ENCODE measurements around the gene NMT1. TPM values are rescaled to one million over a fixed set of nuclear protein-coding genes. Genes with fewer than 3 reads are reported as not detected.

Gene NMT1
- total RNA-seq, 4 donors from 2014 or later, result 16.1 to 83.8 (median 43.4) TPM

DNA sequence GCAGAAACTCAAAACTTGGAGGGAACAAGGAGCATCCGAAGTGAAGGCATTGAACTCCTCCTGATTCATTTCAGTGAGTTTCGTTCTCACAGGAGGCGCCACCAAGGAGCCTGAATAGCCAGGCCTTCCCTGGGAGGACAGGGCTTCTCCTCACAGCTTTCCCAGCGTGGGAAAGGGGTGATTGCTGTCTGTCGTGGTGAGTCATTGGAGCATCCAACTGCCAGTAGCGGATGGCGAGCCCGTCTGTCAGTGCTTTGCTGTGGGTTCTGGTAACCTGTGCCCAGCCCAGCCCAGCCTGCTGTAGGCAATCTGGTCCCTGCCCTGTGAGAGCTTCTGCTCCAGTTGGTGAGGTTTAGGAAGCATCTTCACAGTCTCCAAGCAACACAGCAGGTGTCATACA lies 42.9 kb downstream of the NMT1 start:
- peaks cover 0 to 46% (median 19%) of the 10 kb centered on the region in 4 donors for H3K36me3 ChIP-seq
- H3K27me3 ChIP-seq, result no peaks in the 10 kb centered on the region
- peaks cover 0 to under 1% (median 0%) of the 10 kb centered on the region in 4 donors for H3K4me1 ChIP-seq
- intact Hi-C loops (cut with DNase I; ENCODE audit: low total_unique reads) (loop anchor here (10.0 kb wide), 1 partner anchor 179 kb away; no protein-coding TSS in a partner anchor), in situ Hi-C loops (cut with MboI; ENCODE audit: low pct_ligation_motif_present in 1 of 4, low pct_unique_long_range_greater_than_20kb in 1 of 4, low sequenced_read_pairs in 3 of 4) (loop anchor here in 2 of 4 donors (10.0 kb wide), 2 partner anchors 179 to 189 kb away; partner anchors contain the start of gene GFAP (in 1 of the 2))
- DNase-seq, result no peak
- WGBS, 2 donors (ENCODE audit: low coverage in 1 of 2), result 87% methylated on average over 8 of the region's 8 CpGs; no CpG with 5 or more reads in 1 of the 2 donors
- no peak overlapping the region for H3K27ac ChIP-seq
- TF ChIP-seq POLR2AphosphoS5 (IDR thresholded peaks at IDR 0.05) (no peak), EP300 (IDR thresholded peaks at IDR 0.05; ENCODE audit: low read depth) (no peak), POLR2A (IDR thresholded peaks at IDR 0.05) (no peak)
- TF ChIP-seq, protein P1, sequence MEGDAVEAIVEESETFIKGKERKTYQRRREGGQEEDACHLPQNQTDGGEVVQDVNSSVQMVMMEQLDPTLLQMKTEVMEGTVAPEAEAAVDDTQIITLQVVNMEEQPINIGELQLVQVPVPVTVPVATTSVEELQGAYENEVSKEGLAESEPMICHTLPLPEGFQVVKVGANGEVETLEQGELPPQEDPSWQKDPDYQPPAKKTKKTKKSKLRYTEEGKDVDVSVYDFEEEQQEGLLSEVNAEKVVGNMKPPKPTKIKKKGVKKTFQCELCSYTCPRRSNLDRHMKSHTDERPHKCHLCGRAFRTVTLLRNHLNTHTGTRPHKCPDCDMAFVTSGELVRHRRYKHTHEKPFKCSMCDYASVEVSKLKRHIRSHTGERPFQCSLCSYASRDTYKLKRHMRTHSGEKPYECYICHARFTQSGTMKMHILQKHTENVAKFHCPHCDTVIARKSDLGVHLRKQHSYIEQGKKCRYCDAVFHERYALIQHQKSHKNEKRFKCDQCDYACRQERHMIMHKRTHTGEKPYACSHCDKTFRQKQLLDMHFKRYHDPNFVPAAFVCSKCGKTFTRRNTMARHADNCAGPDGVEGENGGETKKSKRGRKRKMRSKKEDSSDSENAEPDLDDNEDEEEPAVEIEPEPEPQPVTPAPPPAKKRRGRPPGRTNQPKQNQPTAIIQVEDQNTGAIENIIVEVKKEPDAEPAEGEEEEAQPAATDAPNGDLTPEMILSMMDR (IDR thresholded peaks at IDR 0.05), result no peak
- no peak overlapping the region for H3K4me3 ChIP-seq
- H3K9me3 ChIP-seq, result no peaks in the 10 kb centered on the region

DNA sequence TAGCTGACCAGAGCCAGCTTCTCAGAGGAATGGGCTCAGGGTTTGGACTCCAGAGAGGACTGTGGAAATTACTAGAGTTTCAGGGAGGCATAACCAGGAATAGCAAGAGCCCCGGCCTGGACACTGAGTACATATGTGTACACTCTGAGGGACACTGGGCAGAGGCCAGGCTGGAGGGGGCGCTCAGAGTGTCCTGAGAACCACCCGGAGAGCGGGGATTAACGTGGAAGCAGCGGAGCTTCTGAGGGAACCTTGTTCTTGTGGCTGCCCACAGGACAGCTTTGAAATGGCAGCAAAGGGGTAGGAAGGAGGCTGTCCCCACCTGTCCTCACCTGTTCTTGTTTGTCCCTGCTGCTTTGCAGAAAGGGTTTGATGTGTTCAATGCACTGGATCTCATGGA lies 43.4 kb downstream of the NMT1 start:
- 87% methylated on average over 6 of the region's 6 CpGs; no CpG with 5 or more reads in 1 of the 2 donors for WGBS, 2 donors (ENCODE audit: low coverage in 1 of 2)
- H3K4me3 ChIP-seq, result no peak overlapping the region
- no peaks in the 10 kb centered on the region for H3K27me3 ChIP-seq
- in situ Hi-C loops (cut with MboI; ENCODE audit: low pct_ligation_motif_present in 1 of 4, low pct_unique_long_range_greater_than_20kb in 1 of 4, low sequenced_read_pairs in 3 of 4), result loop anchor here in 2 of 4 donors (10.0 kb wide), 2 partner anchors 180 to 190 kb away; partner anchors contain the start of gene GFAP (in 1 of the 2)
- TF ChIP-seq, protein P1 (IDR thresholded peaks at IDR 0.05), result no peak
- TF ChIP-seq POLR2AphosphoS5 (IDR thresholded peaks at IDR 0.05) (no peak), EP300 (IDR thresholded peaks at IDR 0.05; ENCODE audit: low read depth) (no peak), POLR2A (IDR thresholded peaks at IDR 0.05) (no peak)
- H3K4me1 ChIP-seq, result no peaks in the 10 kb centered on the region
- H3K36me3 ChIP-seq, result peaks cover 0 to 46% (median 19%) of the 10 kb centered on the region in 4 donors
- intact Hi-C loops (cut with DNase I; ENCODE audit: low total_unique reads), result loop anchor here (10.0 kb wide), 1 partner anchor 180 kb away; no protein-coding TSS in a partner anchor
- no peak for DNase-seq
- no peaks in the 10 kb centered on the region for H3K9me3 ChIP-seq
- H3K27ac ChIP-seq, result no peak overlapping the region

DNA sequence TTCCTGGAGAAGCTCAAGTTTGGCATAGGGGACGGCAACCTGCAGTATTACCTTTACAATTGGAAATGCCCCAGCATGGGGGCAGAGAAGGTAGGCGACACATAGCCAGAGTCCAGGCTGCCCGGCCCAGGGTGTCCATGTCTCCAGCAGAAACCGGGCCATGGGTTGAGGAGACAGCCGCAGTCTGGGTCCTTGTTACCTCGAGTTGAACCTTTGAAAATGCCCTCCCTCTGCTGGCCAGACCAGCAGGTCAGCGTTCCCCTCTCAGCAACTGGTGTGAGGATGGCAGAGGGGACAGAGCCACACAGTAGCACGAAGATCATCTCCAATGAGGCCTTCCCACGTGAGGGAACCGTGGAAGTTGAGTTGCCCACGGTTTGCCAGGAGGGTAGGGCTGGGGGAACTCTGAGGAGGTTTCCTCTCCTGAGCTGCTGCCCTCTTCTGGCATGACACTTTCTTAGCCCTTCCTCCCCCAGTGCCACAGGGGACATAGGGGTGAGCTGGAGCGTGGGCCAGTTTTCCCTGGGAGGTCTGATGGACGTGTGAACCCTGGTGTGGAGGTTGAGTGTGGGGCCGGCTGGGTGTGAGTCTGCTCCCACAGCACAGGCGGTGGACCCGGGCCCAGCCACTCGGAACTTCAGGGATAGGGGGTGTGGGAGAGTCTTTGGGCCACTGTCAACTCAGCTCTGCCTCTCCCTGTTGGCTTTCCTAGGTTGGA lies 43.9 kb downstream of the NMT1 start:
- Histone ChIP-seq H3K4me3 (no peak overlapping the region), H3K27me3 (no peaks in the 10 kb centered on the region), H3K4me1 (no peaks in the 10 kb centered on the region), H3K36me3 (peaks cover 0 to 41% (median 16%) of the 10 kb centered on the region in 4 donors), H3K9me3 (no peaks in the 10 kb centered on the region), H3K27ac (no peak overlapping the region)
- in situ Hi-C loops (cut with MboI; ENCODE audit: low pct_ligation_motif_present in 1 of 4, low pct_unique_long_range_greater_than_20kb in 1 of 4, low sequenced_read_pairs in 3 of 4) (loop anchor here in 2 of 4 donors (10.0 kb wide), 2 partner anchors 180 to 190 kb away; partner anchors contain the start of gene GFAP (in 1 of the 2)), intact Hi-C loops (cut with DNase I; ENCODE audit: low total_unique reads) (loop anchor here (10.0 kb wide), 1 partner anchor 180 kb away; no protein-coding TSS in a partner anchor)
- TF ChIP-seq, protein P1 (IDR thresholded peaks at IDR 0.05), result no peak
- TF ChIP-seq POLR2A (IDR thresholded peaks at IDR 0.05) (no peak), EP300 (IDR thresholded peaks at IDR 0.05; ENCODE audit: low read depth) (no peak), POLR2AphosphoS5 (IDR thresholded peaks at IDR 0.05) (no peak)
- DNase-seq, result no peak
- 79% methylated on average over 17 of the region's 17 CpGs; no CpG with 5 or more reads in 1 of the 2 donors for WGBS, 2 donors (ENCODE audit: low coverage in 1 of 2)

DNA sequence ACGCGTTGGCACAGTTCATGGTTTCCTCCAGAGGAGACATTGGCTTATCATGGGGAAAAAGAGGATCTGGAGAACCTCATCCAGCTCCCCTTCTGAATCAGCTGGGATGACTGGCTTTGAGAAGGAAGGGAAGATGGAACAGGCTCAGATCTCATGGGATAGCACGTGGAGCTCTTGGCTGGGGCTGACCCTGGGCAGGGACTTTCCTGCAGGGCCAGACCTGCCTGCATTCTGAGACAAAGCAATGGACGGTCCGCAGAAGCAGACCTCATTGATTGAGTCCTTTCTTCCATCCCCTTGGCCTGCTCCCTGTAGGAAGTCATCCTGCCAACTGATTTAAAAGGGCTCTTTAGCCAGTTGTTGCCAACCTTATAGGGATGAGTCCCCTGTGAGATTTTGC lies 45.0 kb downstream of the NMT1 start:
- Histone ChIP-seq H3K36me3 (peaks cover 0 to 41% (median 16%) of the 10 kb centered on the region in 4 donors), H3K27ac (no peak overlapping the region), H3K4me1 (peaks cover 0 to 9% (median 2%) of the 10 kb centered on the region in 4 donors), H3K9me3 (no peaks in the 10 kb centered on the region), H3K27me3 (no peaks in the 10 kb centered on the region), H3K4me3 (no peak overlapping the region)
- 83 to 86% methylated on average over 3 to 5 of the region's 5 CpGs for WGBS, 2 donors (ENCODE audit: low coverage in 1 of 2)
- intact Hi-C loops (cut with DNase I; ENCODE audit: low total_unique reads), result loop anchor here (10.0 kb wide), 1 partner anchor 181 kb away; no protein-coding TSS in a partner anchor
- in situ Hi-C loops (cut with MboI; ENCODE audit: low pct_ligation_motif_present in 1 of 4, low pct_unique_long_range_greater_than_20kb in 1 of 4, low sequenced_read_pairs in 3 of 4), result loop anchor here in 2 of 4 donors (10.0 kb wide), 2 partner anchors 181 to 191 kb away; partner anchors contain the start of gene GFAP (in 1 of the 2)
- no peak for DNase-seq
- TF ChIP-seq, protein P1 (IDR thresholded peaks at IDR 0.05), result no peak
- TF ChIP-seq EP300 (IDR thresholded peaks at IDR 0.05; ENCODE audit: low read depth) (no peak), POLR2AphosphoS5 (IDR thresholded peaks at IDR 0.05) (no peak), POLR2A (IDR thresholded peaks at IDR 0.05) (no peak)
